Chondrocyte (in vitro differentiated cells): ENCODE measurements around the gene DNM3. TPM values are rescaled to one million over a fixed set of nuclear protein-coding genes. Genes with fewer than 3 reads are reported as not detected.

Source experiments
- DNase-seq: peaks from one replicate; pipeline ENCODE4 v3.0.0; 2021; ENCODE audit warnings: mixed read lengths, low spot score
- H3K27ac Mint-ChIP-seq: one replicate; pipeline ENCODE4 v1.8.0; 2021; ENCODE audit warnings: mild to moderate bottlenecking, moderate library complexity, mixed read lengths; ENCODE audit not compliant: unreplicated experiment
- H3K27me3 Mint-ChIP-seq: 2 replicates; pipeline ENCODE4 v1.8.0; 2021; ENCODE audit warnings: low read depth, mixed read lengths
- H3K36me3 Mint-ChIP-seq: 2 replicates; pipeline ENCODE4 v1.8.0; 2021; ENCODE audit warnings: low read depth, mixed read lengths
- H3K4me1 Mint-ChIP-seq: 2 replicates; pipeline ENCODE4 v1.8.0; 2021; ENCODE audit warnings: low read depth, mild to moderate bottlenecking, mixed read lengths
- H3K4me3 Mint-ChIP-seq: one replicate; pipeline ENCODE4 v1.8.0; 2021; ENCODE audit warnings: mild to moderate bottlenecking, moderate library complexity, mixed read lengths; ENCODE audit not compliant: unreplicated experiment
- H3K9me3 Mint-ChIP-seq: 2 replicates; pipeline ENCODE4 v1.8.0; 2021; ENCODE audit warnings: low read depth, mixed read lengths
- total RNA-seq: library from RNA; stranded (reverse); gene quantifications from 3 replicates; pipeline ENCODE4 v1.2.1, GENCODE V29; 2021
- TF ChIP-seq, protein P1 (sequence below): fragments of 200-600 bp; sonication (generic); IDR thresholded peaks from 2 replicates; pipeline ENCODE4 v1.5.0; 2021; ENCODE audit warnings: antibody characterized with exemption, mild to moderate bottlenecking, moderate library complexity

The DNM3 gene
- total RNA-seq, 1 donor from 2014 or later = 12.4 TPM

DNA sequence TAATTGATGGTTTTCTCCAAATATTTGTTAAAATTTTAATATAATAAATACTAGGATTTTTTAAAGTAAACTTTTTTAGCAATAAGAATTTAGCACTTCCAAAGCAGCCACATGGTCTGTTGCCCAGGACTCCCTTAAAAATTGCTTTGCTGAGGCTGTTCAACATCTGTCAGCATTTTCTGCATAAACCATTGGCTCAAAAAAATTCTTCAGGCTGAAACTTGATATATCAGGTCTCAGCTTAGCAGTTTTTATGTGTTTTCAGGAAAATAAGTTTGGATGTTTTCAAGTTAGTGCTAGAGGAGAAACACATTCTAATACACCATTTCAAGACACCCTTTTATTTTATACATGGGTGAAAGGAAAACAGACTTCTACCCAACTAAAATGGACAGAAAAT is 510.0 kb downstream of the DNM3 start:
- H3K27ac Mint-ChIP-seq = peak overlapping the region; percentile 88
- peaks cover 82% of the 10 kb centered on the region for H3K4me1 Mint-ChIP-seq
- peaks cover 10% of the 10 kb centered on the region for H3K36me3 Mint-ChIP-seq
- no peak for DNase-seq
- H3K27me3 Mint-ChIP-seq = no peaks in the 10 kb centered on the region
- TF ChIP-seq, protein P1, sequence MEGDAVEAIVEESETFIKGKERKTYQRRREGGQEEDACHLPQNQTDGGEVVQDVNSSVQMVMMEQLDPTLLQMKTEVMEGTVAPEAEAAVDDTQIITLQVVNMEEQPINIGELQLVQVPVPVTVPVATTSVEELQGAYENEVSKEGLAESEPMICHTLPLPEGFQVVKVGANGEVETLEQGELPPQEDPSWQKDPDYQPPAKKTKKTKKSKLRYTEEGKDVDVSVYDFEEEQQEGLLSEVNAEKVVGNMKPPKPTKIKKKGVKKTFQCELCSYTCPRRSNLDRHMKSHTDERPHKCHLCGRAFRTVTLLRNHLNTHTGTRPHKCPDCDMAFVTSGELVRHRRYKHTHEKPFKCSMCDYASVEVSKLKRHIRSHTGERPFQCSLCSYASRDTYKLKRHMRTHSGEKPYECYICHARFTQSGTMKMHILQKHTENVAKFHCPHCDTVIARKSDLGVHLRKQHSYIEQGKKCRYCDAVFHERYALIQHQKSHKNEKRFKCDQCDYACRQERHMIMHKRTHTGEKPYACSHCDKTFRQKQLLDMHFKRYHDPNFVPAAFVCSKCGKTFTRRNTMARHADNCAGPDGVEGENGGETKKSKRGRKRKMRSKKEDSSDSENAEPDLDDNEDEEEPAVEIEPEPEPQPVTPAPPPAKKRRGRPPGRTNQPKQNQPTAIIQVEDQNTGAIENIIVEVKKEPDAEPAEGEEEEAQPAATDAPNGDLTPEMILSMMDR = no peak
- H3K4me3 Mint-ChIP-seq = no peak overlapping the region
- H3K9me3 Mint-ChIP-seq = peaks cover 17% of the 10 kb centered on the region

DNA sequence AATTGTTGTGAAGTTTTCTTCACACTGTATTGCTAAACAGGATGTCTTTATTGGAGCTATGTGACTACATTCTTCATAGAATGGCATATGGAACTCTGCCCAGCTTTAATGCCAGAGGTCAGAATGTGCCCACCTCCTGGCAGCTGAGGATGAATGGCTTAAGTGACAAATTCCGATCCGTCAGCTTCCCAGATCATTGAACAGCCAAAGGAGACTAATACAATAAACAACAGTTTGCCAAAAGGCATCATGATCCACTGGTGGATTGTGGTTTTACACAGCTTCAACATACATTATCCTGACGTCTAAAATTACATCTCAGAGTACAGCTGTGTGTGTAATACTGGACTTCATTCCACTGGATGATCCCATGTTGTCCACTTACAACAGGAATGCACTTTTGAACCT is 510.5 kb downstream of the DNM3 start:
- Mint-ChIP-seq H3K4me1 (peaks cover 82% of the 10 kb centered on the region), H3K36me3 (peaks cover 10% of the 10 kb centered on the region), H3K27me3 (no peaks in the 10 kb centered on the region), H3K4me3 (no peak overlapping the region), H3K9me3 (peaks cover 15% of the 10 kb centered on the region), H3K27ac (peak overlapping the region; percentile 88)
- TF ChIP-seq, protein P1 = no peak
- DNase-seq = no peak

DNA sequence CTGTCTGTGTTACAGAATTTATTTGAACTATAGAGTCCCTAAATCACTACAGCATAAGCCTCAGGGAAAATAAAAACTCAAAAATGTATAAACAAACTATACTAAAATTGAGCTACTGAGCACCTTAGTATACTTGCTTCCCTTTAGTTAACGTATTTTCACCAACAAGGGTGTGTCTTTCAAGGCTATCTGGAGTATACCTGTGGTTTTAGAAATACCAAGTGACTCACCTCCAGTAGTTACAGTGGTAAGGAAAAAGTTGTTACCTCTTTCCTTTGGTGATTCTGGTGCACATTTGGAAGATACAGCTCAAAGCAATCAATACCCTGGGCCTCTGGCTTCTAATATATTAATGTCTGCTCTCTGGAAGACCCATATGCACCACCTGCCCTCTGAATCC is 511.1 kb downstream of the DNM3 start:
- Mint-ChIP-seq H3K27ac (peak overlapping the region; percentile 88), H3K4me1 (peaks cover 82% of the 10 kb centered on the region), H3K9me3 (peaks cover 8% of the 10 kb centered on the region), H3K27me3 (no peaks in the 10 kb centered on the region), H3K4me3 (no peak overlapping the region), H3K36me3 (peaks cover 4% of the 10 kb centered on the region)
- no peak for DNase-seq
- TF ChIP-seq, protein P1 = no peak

DNA sequence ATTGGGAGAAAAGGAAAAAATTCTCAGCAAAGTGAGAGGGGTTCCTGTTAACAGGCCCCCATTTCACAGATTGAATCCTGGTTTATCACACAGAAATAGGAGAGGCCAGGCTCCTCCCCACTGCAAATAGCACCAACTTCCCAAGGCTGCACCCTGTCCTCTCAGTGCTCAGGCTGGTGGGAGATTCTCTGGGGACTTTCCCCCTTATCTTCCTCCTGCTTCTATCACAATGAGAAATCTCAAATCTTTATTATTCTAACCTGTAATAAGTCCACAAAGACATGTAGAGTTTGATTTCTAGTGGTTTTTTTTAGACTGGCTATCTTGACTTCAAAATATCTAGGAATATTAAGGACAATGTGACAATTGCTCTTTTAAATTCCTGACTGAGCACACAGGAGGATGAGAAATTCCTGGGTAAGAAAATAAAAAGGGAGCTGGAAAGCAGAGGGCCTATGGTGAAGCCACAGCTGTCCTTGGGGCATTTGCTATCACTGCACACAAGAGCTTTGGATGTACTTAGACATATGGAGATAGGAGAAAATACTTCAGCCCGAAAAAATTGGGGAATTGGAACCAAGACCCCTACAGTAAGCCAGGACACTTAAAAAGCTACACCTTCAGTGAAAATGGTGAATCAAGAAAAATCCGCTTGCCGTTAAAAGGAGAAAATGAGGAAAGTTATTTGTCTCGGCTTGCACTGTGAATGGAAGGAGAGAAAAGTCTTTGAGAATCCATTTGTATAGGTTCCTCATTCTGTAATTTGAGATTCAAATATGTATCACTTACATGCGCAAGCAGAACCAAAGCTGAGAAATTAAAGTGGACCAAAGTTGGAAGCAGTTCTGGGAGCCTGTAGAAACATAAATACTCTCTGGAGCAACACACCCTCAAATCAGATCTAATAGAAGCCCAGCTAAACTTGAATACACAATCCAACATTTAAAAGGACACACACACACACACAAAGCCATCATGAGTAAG is 513.3 kb downstream of the DNM3 start:
- Mint-ChIP-seq H3K4me3 (no peak overlapping the region), H3K27ac (peak overlapping the region; percentile 70), H3K36me3 (peaks cover 2% of the 10 kb centered on the region), H3K4me1 (peaks cover 93% of the 10 kb centered on the region), H3K9me3 (no peaks in the 10 kb centered on the region), H3K27me3 (no peaks in the 10 kb centered on the region)
- no peak for DNase-seq
- TF ChIP-seq, protein P1 = no peak

DNA sequence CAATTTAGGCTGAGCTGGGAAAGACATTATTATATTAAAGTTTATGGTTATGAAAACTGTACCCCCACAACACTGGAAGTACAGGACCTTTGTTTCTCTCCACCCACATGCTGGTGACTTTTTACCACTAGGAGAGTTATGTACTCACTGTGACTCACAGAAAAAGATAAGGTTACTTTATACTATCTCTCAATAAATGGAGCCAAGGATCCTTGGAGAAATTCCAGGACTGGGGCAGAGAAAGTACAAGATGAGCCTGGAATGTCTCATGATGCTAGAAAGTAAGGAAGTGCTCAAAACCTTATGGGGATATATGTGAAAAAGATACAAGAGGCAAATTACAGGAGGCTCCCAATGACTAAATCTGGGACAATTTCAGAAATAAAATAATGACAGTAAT is 515.3 kb downstream of the DNM3 start:
- TF ChIP-seq, protein P1 = peak; percentile 23
- H3K27me3 Mint-ChIP-seq = no peaks in the 10 kb centered on the region
- H3K27ac Mint-ChIP-seq = peak overlapping the region; percentile 96
- no peak for DNase-seq
- H3K4me3 Mint-ChIP-seq = no peak overlapping the region
- peaks cover 82% of the 10 kb centered on the region for H3K4me1 Mint-ChIP-seq
- H3K9me3 Mint-ChIP-seq = no peaks in the 10 kb centered on the region
- no peaks in the 10 kb centered on the region for H3K36me3 Mint-ChIP-seq
